Muscle layer of duodenum (tissue), 2 donors: ENCODE measurements around the gene SESN2.

Experiments used
- H3K27ac ChIP-seq: one replicate; pipeline ENCODE4 v1.7.0; 2013; ENCODE audit warnings: mild to moderate bottlenecking, low read length
- H3K27me3 ChIP-seq: one replicate; pipeline ENCODE4 v1.7.0; 2013; ENCODE audit warnings: low read depth, mild to moderate bottlenecking, control low read depth, low read length
- H3K36me3 ChIP-seq, 2 donors: one replicate each; pipeline ENCODE4 v1.7.0; 2013; ENCODE audit warnings: low read length in 2 of 2, control low read depth in 1 of 2, mild to moderate bottlenecking in 1 of 2; ENCODE audit not compliant: insufficient read depth in 2 of 2, control insufficient read depth in 1 of 2
- H3K4me1 ChIP-seq, 2 donors: one replicate each; pipeline ENCODE4 v1.7.0; 2013; ENCODE audit warnings: low read length in 2 of 2, mild to moderate bottlenecking in 2 of 2, control low read depth in 1 of 2, moderate library complexity in 1 of 2; ENCODE audit not compliant: insufficient read depth in 2 of 2, control insufficient read depth in 1 of 2
- H3K4me3 ChIP-seq, 2 donors: one replicate each; pipeline ENCODE4 v1.7.0; 2013; ENCODE audit warnings: low read length in 2 of 2, low read depth in 1 of 2, mild to moderate bottlenecking in 1 of 2
- H3K9me3 ChIP-seq, 2 donors: one replicate each; pipeline ENCODE4 v1.7.0; 2013; ENCODE audit warnings: low read length in 2 of 2, control low read depth in 1 of 2, mild to moderate bottlenecking in 1 of 2; ENCODE audit not compliant: control insufficient read depth in 1 of 2
- donor health status: healthy.

Gene SESN2

DNA sequence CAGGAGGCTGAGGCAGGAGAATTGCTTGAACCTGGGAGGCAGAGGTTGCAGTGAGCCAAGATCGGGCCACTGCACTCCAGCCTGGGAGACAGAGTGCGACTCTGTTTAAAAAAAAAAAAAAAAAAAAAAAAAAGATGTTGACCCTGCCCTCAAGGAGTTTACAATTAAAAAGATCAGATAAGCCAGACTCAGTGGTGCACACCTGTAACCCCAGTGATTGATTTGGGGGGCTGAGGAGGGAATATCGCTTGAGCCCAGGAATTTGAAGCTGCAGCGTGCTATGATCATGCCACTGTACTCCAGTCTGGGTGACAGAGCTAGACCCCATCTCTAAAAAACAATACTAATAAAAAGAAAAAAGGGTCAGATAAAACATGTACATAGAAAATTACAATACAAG, 1.6 kb upstream of the SESN2 start:
- Histone ChIP-seq H3K27ac (no peak overlapping the region), H3K9me3 (no peaks in the 10 kb centered on the region), H3K27me3 (no peaks in the 10 kb centered on the region), H3K4me3 (no peak overlapping the region), H3K36me3 (peaks cover 0 to 5% of the 10 kb centered on the region in 2 donors), H3K4me1 (peaks cover 8 to 20% of the 10 kb centered on the region in 2 donors)

DNA sequence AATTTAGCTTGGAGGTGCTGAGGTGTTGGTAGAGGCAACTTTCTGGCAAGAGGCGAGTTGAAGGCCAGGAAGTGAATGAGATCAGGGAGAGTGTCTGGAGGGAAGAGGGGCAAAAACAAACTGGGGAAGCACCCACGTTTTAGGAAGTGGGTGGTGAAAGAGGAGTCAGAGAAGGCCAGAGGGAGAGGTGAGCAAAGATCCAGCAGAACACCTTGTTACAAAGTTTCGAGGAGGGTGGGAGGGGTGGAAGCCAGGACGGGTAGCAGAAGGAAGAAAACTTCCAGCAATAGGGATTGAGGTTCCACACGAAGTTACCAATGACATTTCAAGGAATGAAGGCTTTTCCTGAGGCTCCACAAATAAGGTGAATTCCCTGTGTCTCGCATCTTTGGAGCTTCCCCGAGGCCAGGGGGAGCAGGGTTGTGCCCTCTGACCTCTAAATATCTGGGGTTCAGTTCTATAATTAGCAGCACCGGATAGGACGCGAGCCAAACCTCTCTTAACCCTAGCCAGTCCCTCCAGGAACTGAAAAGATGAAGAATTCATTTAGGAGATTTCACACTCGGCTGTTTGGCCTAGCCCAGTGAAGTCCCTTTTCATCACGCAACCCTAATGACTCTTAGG, 578 bp upstream of the SESN2 start:
- peaks cover 0 to 5% of the 10 kb centered on the region in 2 donors for H3K36me3 ChIP-seq
- H3K27ac ChIP-seq = peak overlapping the region; percentile 60
- no peaks in the 10 kb centered on the region for H3K27me3 ChIP-seq
- H3K4me1 ChIP-seq = peaks cover 14 to 20% of the 10 kb centered on the region in 2 donors
- H3K4me3 ChIP-seq = peak overlapping the region; percentile 62 to 96
- no peaks in the 10 kb centered on the region for H3K9me3 ChIP-seq

DNA sequence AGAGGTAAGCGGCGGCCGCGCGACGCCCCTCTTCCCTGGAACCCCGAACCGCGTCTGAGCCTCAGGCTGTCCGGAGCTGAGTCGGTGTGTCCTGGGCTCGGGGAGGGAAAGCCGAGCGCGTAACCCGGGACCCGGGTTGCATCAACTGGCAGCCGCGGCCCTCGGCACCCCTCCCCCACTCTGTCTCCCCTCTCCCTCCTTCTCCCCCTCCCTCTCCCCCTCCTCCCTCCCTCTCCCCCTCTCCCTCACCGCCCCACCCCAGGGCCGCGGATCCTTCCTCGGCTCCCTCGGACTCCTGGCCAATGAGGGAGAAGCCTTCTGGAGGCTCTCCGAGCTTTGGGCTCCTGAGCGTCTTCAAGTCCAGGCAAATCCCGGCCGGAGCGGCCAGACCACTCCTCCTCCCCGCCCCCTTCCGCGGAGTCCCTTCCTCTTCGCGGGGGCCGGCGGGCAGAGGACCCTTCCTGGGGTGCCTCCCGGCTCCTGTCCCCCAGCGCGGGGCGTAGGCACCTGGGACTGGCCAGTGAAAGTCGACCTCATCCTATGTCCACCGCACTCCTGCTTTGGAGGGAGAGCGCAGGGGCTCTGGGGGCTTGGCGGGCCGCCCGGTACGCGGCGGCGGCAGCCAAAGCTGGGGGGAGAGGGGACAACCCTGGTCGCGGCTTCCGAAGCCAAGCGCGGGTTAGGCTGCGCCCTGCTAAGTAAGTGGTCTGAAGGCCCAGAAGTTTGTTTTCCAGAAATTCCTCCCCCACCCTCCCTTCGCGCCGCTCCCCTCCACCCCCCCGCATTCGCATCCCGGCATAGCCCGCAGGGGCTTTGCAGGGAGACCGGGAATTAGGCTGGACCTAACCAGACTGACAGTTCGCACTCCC, 850 bp downstream of the SESN2 start:
- Histone ChIP-seq H3K4me1 (peaks cover 14 to 20% of the 10 kb centered on the region in 2 donors), H3K9me3 (no peaks in the 10 kb centered on the region), H3K36me3 (peaks cover 0 to 5% of the 10 kb centered on the region in 2 donors), H3K27ac (peak overlapping the region; percentile 39), H3K4me3 (peak overlapping the region; percentile 68 to 96), H3K27me3 (no peaks in the 10 kb centered on the region)

DNA sequence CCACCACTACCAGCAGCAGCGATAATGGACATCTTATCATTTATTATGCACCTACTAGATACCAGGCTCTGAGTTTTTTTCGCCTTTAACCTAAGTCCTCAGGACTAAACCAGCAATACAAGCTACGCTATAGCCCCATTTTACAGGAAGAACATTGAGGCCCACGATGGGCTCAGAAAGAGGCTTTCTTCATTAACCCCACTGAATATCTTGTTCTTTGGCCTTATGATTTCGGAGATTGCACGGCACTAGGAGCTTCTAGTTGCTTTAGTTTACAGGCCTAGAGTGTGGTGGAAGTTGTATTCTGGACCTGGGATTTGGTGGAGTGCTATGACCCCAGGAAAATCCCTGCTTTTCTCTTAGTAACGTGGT, 1.5 kb downstream of the SESN2 start:
- H3K27ac ChIP-seq = no peak overlapping the region
- H3K36me3 ChIP-seq = peaks cover 0 to 5% of the 10 kb centered on the region in 2 donors
- H3K4me1 ChIP-seq = peaks cover 14 to 20% of the 10 kb centered on the region in 2 donors
- no peaks in the 10 kb centered on the region for H3K9me3 ChIP-seq
- H3K27me3 ChIP-seq = no peaks in the 10 kb centered on the region
- peak overlapping the region; percentile 68 to 96 for H3K4me3 ChIP-seq

DNA sequence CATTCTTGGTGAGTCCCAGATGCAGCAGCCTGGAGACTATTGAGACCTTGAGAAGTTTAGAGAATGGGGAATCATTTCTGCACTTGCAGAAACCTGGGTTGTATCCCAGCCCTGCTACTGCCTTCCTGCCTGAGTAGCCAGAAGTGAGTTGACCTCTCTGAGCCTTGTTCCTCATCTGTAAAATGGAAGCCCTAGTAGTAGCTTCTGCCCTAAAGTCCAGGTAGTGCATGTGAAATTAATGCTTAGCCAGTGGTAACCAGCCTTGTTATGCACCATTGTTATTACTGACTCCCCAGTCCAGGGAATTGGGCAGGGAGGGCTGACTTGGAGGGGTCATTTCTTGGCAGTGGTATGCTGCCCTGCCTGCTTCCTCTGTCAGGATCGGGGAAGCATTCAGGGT, 5.6 kb downstream of the SESN2 start:
- H3K4me1 ChIP-seq = peaks cover 14 to 16% of the 10 kb centered on the region in 2 donors
- no peak overlapping the region for H3K27ac ChIP-seq

DNA sequence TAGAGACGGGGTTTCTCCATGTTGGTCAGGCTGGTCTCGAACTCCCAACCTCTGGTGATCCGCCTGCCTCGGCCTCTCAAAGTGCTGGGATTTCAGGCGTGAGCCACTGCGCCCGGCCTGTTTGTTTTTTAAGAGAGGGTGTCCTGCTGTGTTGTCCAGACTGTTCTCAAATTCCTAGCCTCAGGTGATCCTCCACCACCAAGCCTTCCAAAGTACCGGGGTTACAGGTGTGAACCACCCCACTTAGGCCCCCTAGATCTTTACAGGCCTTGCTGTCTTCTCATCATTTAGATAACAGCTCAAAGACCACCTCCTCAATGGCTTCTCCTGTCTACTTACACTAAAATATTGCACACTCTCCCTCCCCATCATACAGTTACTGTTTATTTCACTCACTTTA, 6.3 kb downstream of the SESN2 start:
- peaks cover 0 to 2% of the 10 kb centered on the region in 2 donors for H3K36me3 ChIP-seq
- no peaks in the 10 kb centered on the region for H3K9me3 ChIP-seq
- no peaks in the 10 kb centered on the region for H3K27me3 ChIP-seq
- no peak overlapping the region for H3K27ac ChIP-seq
- peaks cover 14 to 16% of the 10 kb centered on the region in 2 donors for H3K4me1 ChIP-seq
- H3K4me3 ChIP-seq = no peak overlapping the region

More for the DNA sequence above, 5.6 kb downstream of the SESN2 start:
- H3K9me3 ChIP-seq = no peaks in the 10 kb centered on the region
- H3K4me3 ChIP-seq = no peak overlapping the region
- no peaks in the 10 kb centered on the region for H3K36me3 ChIP-seq
- H3K27me3 ChIP-seq = no peaks in the 10 kb centered on the region

DNA sequence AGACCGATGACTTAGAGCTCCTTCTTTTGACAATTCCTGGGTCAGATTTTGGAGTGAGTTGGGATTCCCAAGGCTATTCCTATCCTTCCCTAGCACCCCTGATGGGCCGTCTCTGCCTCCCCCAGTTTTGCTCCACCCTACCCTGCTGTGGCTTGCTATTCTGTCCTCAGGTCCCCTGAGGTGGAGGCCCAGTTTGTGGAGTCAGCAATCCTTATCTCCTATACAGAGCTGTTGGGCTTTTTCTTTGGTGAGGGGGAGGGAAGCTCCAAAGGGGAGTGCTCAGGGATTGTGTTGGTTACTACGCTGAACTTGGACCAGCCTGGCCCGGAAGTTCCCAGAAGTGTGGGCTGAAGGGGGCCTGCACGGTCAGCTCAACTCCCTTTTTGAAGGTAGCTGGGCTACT, 7.6 kb downstream of the SESN2 start:
- Histone ChIP-seq H3K4me1 (peaks cover 4 to 7% of the 10 kb centered on the region in 2 donors), H3K4me3 (no peak overlapping the region), H3K27ac (no peak overlapping the region), H3K27me3 (no peaks in the 10 kb centered on the region), H3K36me3 (peaks cover 3 to 15% of the 10 kb centered on the region in 2 donors), H3K9me3 (no peaks in the 10 kb centered on the region)

DNA sequence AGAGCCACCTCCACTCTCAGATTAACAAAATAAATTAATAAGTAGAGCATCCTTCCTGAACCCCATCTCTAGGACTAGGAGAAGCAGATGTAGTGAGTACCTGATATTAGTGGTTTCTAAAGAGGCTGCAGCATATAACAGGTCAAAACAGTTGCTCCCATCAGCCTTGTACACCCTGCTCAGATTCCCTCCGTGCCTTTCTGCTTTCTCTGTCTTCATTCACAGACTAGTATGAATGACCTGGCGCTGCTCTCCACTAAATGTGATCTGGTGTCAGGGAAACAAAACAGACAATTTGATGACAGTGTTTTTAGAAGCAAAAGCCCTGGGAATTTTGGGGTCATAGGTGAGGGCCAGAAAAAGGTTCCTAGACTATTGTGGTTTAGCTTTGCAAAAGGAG, 8.3 kb downstream of the SESN2 start:
- no peak overlapping the region for H3K27ac ChIP-seq
- peaks cover 4 to 7% of the 10 kb centered on the region in 2 donors for H3K4me1 ChIP-seq
- no peaks in the 10 kb centered on the region for H3K9me3 ChIP-seq
- peaks cover 5 to 22% of the 10 kb centered on the region in 2 donors for H3K36me3 ChIP-seq
- H3K4me3 ChIP-seq = no peak overlapping the region
- H3K27me3 ChIP-seq = no peaks in the 10 kb centered on the region

DNA sequence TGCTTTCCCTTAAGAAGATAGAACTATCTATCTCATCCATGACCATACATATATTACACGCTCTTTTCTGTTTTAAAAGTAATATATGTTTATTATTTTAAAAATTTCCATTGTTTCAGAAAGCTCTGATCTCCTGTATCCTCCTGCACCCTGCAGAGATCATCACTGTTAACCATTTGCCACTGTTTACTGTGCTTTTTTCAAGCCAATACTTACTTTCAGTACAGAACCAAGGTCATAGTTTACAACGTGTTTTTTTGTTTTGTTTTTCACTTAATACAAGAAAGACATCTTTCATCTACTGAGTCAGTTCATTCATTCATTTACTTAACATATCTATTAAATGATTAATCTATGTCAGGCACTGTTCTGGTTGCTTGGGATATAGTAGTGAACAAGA, 10.2 kb downstream of the SESN2 start:
- no peaks in the 10 kb centered on the region for H3K27me3 ChIP-seq
- no peak overlapping the region for H3K4me3 ChIP-seq
- peaks cover 22 to 41% of the 10 kb centered on the region in 2 donors for H3K36me3 ChIP-seq
- no peaks in the 10 kb centered on the region for H3K9me3 ChIP-seq
- H3K4me1 ChIP-seq = peaks cover 0 to 4% of the 10 kb centered on the region in 2 donors
- no peak overlapping the region for H3K27ac ChIP-seq

DNA sequence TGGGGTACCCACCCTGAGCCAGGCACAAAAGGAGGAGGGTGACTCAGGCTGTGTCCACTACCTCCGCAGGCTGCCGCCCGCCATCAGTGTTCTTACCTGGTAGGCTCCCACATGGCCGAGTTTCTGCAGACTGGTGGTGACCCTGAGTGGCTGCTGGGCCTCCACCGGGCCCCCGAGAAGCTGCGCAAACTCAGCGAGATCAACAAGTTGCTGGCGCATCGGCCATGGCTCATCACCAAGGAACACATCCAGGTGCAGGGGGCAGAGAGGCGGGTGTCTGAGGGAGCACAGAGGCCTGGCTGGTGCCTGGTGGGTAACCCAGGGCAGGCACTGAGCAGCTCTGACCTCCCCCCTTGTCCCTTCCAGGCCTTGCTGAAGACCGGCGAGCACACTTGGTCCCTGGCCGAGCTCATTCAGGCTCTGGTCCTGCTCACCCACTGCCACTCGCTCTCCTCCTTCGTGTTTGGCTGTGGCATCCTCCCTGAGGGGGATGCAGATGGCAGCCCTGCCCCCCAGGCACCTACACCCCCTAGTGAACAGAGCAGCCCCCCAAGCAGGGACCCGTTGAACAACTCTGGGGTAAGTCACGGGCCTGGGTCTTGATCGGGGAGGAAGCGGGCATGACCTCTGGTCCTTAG, 13.0 kb downstream of the SESN2 start:
- H3K36me3 ChIP-seq = peaks cover 30 to 62% of the 10 kb centered on the region in 2 donors
- H3K4me3 ChIP-seq = no peak overlapping the region
- H3K27me3 ChIP-seq = no peaks in the 10 kb centered on the region
- peaks cover 0 to 4% of the 10 kb centered on the region in 2 donors for H3K4me1 ChIP-seq
- no peaks in the 10 kb centered on the region for H3K9me3 ChIP-seq
- no peak overlapping the region for H3K27ac ChIP-seq

DNA sequence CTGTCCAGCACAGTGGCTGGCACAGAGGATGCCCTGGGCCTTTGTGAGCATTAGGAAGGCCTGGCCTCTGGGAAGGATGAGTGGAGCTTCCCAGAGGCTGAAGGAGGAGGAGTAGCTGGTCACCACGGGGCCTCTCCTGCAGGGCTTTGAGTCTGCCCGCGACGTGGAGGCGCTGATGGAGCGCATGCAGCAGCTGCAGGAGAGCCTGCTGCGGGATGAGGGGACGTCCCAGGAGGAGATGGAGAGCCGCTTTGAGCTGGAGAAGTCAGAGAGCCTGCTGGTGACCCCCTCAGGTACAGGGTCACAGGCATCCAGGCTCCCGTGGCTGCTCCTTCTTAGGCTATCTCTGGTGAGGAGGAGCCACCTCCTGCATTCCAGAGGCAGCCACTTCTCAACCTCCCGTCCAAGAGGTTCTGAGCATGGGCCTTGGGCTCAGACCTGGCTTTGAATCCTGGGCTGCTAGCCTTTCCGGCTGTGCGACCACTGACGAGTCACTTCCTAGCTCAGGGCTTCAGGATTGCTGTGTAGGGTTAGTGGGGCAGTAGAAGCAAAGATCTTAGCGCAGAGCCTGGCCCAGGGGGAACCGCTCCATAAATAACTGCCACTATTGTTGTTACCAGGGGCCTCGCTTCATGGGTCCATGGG, 14.0 kb downstream of the SESN2 start:
- Histone ChIP-seq H3K4me3 (no peak overlapping the region), H3K36me3 (peaks cover 38 to 71% of the 10 kb centered on the region in 2 donors)

More for the DNA sequence above, 14.0 kb downstream of the SESN2 start:
- no peaks in the 10 kb centered on the region for H3K27me3 ChIP-seq
- H3K27ac ChIP-seq = no peak overlapping the region
- H3K4me1 ChIP-seq = no peaks in the 10 kb centered on the region
- no peaks in the 10 kb centered on the region for H3K9me3 ChIP-seq
